Activated CD4-positive, alpha-beta T cell treated with anti-CD3 and anti-CD28 coated beads, Interleukin-2, amount 10 ng/mL, durations not matched to agents 24 days and 14 days (primary cell): ENCODE results near the gene GRID1. TPM values are rescaled to one million over a fixed set of nuclear protein-coding genes. Genes with fewer than 3 reads are reported as not detected.

ENCODE experiments used
- DNase-seq: peaks from one replicate; pipeline ENCODE4 v3.0.0; 2022
- H3K27ac Mint-ChIP-seq: one replicate; pipeline ENCODE4 v1.8.0; 2022; ENCODE audit warnings: mild to moderate bottlenecking, mixed read lengths
- H3K27me3 Mint-ChIP-seq: one replicate; pipeline ENCODE4 v1.8.0; 2022; ENCODE audit warnings: mixed read lengths
- H3K36me3 Mint-ChIP-seq: one replicate; pipeline ENCODE4 v1.8.0; 2022; ENCODE audit warnings: low read depth, mild to moderate bottlenecking, mixed read lengths
- H3K4me1 Mint-ChIP-seq: one replicate; pipeline ENCODE4 v1.8.0; 2021; ENCODE audit warnings: mixed read lengths
- H3K4me3 Mint-ChIP-seq: one replicate; pipeline ENCODE4 v1.8.0; 2022; ENCODE audit warnings: mild to moderate bottlenecking, moderate library complexity, mixed read lengths
- H3K9me3 Mint-ChIP-seq: one replicate; pipeline ENCODE4 v1.8.0; 2021; ENCODE audit warnings: mixed read lengths
- intact Hi-C: fragments of 100-400 bp; cut with micrococcal nuclease; formaldehyde crosslinking; loops from one replicate; pipeline ENCODE4 v1.15.1; 2023
- total RNA-seq: library from RNA; stranded (reverse); gene quantifications from 2 replicates; pipeline ENCODE4 v1.2.3, GENCODE V29; 2022

The GRID1 gene
- total RNA-seq, 1 donor from 2014 or later = not detected

DNA sequence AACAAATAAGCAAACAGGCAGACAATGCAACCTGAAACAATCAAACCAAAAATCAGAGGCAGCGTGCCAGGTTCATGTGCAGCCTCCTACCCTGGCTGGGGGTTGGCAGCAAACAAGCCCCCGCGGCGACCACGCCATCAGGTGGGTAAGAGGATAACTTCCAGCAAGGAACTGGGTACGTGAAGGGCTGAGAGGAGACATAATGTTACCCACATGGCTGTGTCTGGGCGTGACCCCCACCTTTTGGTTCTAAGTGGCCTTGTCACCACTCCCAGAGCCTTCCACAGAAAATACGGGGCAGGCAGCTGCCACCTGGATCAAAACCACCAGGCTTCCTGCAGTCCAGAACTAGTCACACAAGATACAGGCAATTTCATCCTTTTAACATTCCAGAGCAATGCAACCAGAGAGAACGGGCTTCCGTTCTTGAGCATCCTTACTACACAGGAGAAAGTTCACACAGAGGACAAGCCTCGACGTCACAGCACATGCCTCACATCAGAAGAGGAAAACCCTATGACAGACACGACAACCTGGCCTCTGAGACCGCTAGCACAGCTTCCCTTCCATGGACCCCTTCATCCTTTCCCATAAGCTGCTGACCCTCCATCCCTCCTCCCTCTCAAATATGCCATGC is 171.0 kb downstream of the GRID1 start:
- no peaks in the 10 kb centered on the region for H3K9me3 Mint-ChIP-seq
- H3K36me3 Mint-ChIP-seq = no peaks in the 10 kb centered on the region
- H3K27ac Mint-ChIP-seq = no peak overlapping the region
- H3K4me3 Mint-ChIP-seq = no peak overlapping the region
- H3K4me1 Mint-ChIP-seq = no peaks in the 10 kb centered on the region
- H3K27me3 Mint-ChIP-seq = peaks cover 2% of the 10 kb centered on the region
- intact Hi-C loops = no loop called here
- no peak for DNase-seq

GRCh38 chr10:86194684-86195083 is 171.9 kb downstream of the GRID1 start:
- H3K9me3 Mint-ChIP-seq = no peaks in the 10 kb centered on the region

GRCh38 chr10:86193841-86194240 is 172.8 kb downstream of the GRID1 start:
- DNase-seq = no peak
- intact Hi-C loops = no loop called here
- no peaks in the 10 kb centered on the region for H3K27me3 Mint-ChIP-seq
- H3K4me1 Mint-ChIP-seq = no peaks in the 10 kb centered on the region
- no peaks in the 10 kb centered on the region for H3K9me3 Mint-ChIP-seq
- H3K27ac Mint-ChIP-seq = no peak overlapping the region
- H3K36me3 Mint-ChIP-seq = no peaks in the 10 kb centered on the region
- H3K4me3 Mint-ChIP-seq = no peak overlapping the region

More at GRCh38 chr10:86194684-86195083, 171.9 kb downstream of the GRID1 start:
- no peak for DNase-seq
- Mint-ChIP-seq H3K36me3 (no peaks in the 10 kb centered on the region), H3K4me3 (no peak overlapping the region), H3K27ac (no peak overlapping the region), H3K4me1 (no peaks in the 10 kb centered on the region), H3K27me3 (no peaks in the 10 kb centered on the region)
- intact Hi-C loops = no loop called here

GRCh38 chr10:86192691-86193090 is 173.9 kb downstream of the GRID1 start:
- Mint-ChIP-seq H3K4me3 (no peak overlapping the region), H3K27me3 (no peaks in the 10 kb centered on the region), H3K36me3 (no peaks in the 10 kb centered on the region)

GRCh38 chr10:86192147-86192546 is 174.4 kb downstream of the GRID1 start:
- no peaks in the 10 kb centered on the region for H3K36me3 Mint-ChIP-seq
- no peaks in the 10 kb centered on the region for H3K4me1 Mint-ChIP-seq
- no peaks in the 10 kb centered on the region for H3K27me3 Mint-ChIP-seq
- intact Hi-C loops = no loop called here
- no peak overlapping the region for H3K4me3 Mint-ChIP-seq
- no peak for DNase-seq
- H3K9me3 Mint-ChIP-seq = no peaks in the 10 kb centered on the region
- no peak overlapping the region for H3K27ac Mint-ChIP-seq

More at GRCh38 chr10:86192691-86193090, 173.9 kb downstream of the GRID1 start:
- Mint-ChIP-seq H3K9me3 (no peaks in the 10 kb centered on the region), H3K27ac (no peak overlapping the region), H3K4me1 (no peaks in the 10 kb centered on the region)
- no peak for DNase-seq
- intact Hi-C loops = no loop called here

DNA sequence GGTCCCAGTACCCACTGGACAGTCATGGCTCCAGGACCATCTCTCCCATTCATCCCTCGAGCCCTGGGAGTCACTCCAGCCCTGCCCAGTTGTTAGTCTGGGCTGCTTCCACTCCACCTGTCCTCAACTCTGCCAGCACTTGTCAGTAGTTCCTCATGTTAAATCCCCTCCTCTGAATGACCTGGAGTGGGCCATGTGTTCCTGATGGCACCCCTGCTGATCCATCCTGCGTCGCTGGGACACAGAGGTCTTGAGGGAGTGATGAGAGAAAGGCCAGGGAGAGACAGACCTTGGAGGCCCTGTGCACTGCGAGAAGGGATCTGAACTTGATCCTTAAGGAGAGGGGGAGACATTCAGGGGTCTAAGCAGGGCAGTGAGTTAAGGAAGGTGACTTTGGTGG is 174.9 kb downstream of the GRID1 start:
- intact Hi-C loops = no loop called here
- no peaks in the 10 kb centered on the region for H3K9me3 Mint-ChIP-seq

GRCh38 chr10:86191166-86191565 is 175.4 kb downstream of the GRID1 start:
- peaks cover under 1% of the 10 kb centered on the region for H3K27me3 Mint-ChIP-seq
- no peak overlapping the region for H3K4me3 Mint-ChIP-seq
- intact Hi-C loops = no loop called here
- H3K4me1 Mint-ChIP-seq = no peaks in the 10 kb centered on the region
- no peaks in the 10 kb centered on the region for H3K9me3 Mint-ChIP-seq
- H3K36me3 Mint-ChIP-seq = no peaks in the 10 kb centered on the region
- no peak for DNase-seq
- H3K27ac Mint-ChIP-seq = no peak overlapping the region

More for the DNA sequence above, 174.9 kb downstream of the GRID1 start:
- Mint-ChIP-seq H3K36me3 (no peaks in the 10 kb centered on the region), H3K27me3 (no peaks in the 10 kb centered on the region), H3K4me3 (no peak overlapping the region), H3K27ac (no peak overlapping the region), H3K4me1 (no peaks in the 10 kb centered on the region)
- no peak for DNase-seq

GRCh38 chr10:86190291-86190690 is 176.3 kb downstream of the GRID1 start:
- intact Hi-C loops = no loop called here
- peaks cover 4% of the 10 kb centered on the region for H3K27me3 Mint-ChIP-seq
- H3K4me1 Mint-ChIP-seq = no peaks in the 10 kb centered on the region
- H3K27ac Mint-ChIP-seq = no peak overlapping the region
- H3K4me3 Mint-ChIP-seq = no peak overlapping the region
- no peaks in the 10 kb centered on the region for H3K36me3 Mint-ChIP-seq
- DNase-seq = no peak
- H3K9me3 Mint-ChIP-seq = no peaks in the 10 kb centered on the region

DNA sequence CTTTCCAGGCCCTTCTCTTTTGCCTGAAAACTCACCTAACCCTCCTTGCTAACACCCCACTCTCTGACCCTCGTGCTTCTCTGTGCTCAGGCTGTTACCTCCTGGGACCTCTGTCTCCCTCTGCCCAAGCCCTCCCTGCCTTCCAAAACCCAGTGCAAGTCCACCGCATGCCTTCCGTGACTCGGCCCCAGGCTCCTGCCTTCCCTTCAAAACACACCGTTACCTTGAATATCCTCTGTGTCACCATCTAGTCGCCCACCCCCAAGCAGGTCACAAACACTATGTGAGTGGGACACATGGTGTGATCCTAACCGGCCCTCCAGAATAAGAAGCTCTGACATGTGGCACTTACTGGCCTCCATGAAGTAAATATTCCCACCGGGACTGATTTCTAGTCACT is 176.7 kb downstream of the GRID1 start:
- no peak overlapping the region for H3K4me3 Mint-ChIP-seq

GRCh38 chr10:86188796-86189558 is 177.6 kb downstream of the GRID1 start:
- Mint-ChIP-seq H3K27me3 (peaks cover 10% of the 10 kb centered on the region), H3K4me1 (no peaks in the 10 kb centered on the region), H3K9me3 (no peaks in the 10 kb centered on the region), H3K36me3 (no peaks in the 10 kb centered on the region), H3K4me3 (no peak overlapping the region), H3K27ac (no peak overlapping the region)
- DNase-seq = no peak
- intact Hi-C loops = no loop called here

More for the DNA sequence above, 176.7 kb downstream of the GRID1 start:
- no peaks in the 10 kb centered on the region for H3K36me3 Mint-ChIP-seq
- intact Hi-C loops = no loop called here
- no peak for DNase-seq
- H3K27ac Mint-ChIP-seq = no peak overlapping the region
- no peaks in the 10 kb centered on the region for H3K9me3 Mint-ChIP-seq
- H3K27me3 Mint-ChIP-seq = peaks cover 8% of the 10 kb centered on the region
- no peaks in the 10 kb centered on the region for H3K4me1 Mint-ChIP-seq

DNA sequence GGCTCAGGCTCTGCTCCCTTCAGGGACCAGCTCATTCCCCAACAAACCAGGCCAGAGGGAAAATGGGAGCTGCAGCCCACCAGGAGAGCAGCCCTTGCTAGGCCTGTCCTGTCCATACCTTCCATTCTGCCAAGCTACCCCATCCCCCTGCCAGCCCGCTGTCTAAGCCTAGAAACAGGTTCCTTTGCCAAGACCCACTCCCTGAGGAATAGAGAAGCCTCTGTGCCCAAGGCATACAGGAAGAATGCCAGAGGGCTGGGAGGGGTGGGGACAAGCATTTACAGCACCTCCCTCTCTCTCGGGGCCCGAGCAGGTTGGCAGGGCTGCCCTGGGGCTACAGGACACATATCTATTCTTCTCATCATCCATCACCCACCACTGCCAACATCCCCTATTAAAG is 178.3 kb downstream of the GRID1 start:
- no peak for DNase-seq
- Mint-ChIP-seq H3K4me3 (no peak overlapping the region), H3K36me3 (no peaks in the 10 kb centered on the region), H3K9me3 (no peaks in the 10 kb centered on the region), H3K4me1 (no peaks in the 10 kb centered on the region), H3K27ac (no peak overlapping the region), H3K27me3 (peaks cover 10% of the 10 kb centered on the region)
- intact Hi-C loops = no loop called here

GRCh38 chr10:86187499-86188239 is 178.9 kb downstream of the GRID1 start:
- Mint-ChIP-seq H3K27me3 (peaks cover 10% of the 10 kb centered on the region), H3K36me3 (no peaks in the 10 kb centered on the region), H3K4me1 (no peaks in the 10 kb centered on the region), H3K4me3 (no peak overlapping the region), H3K27ac (no peak overlapping the region), H3K9me3 (no peaks in the 10 kb centered on the region)
- intact Hi-C loops = no loop called here
- DNase-seq = no peak

DNA sequence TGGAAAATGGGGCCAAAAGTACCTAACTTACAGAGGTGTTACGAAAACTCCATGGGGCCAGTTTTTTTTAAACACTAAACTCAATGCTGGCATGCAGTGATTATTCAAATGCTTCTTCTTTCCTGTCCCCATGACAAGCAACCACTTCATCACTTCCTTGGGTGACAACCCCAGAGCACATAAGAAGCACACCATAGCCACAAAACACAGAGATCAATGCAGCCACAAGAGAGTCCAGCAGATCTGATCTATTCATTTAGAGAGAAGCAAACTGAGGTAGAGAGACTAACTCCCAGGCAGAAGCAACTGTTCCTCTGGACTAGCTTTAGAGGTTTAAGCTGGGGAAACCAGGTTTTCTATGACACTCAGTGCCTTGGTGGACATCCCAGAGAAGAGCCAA is 180.0 kb downstream of the GRID1 start:
- no peak overlapping the region for H3K27ac Mint-ChIP-seq
- no peaks in the 10 kb centered on the region for H3K4me1 Mint-ChIP-seq
- no peak for DNase-seq
- no peak overlapping the region for H3K4me3 Mint-ChIP-seq
- H3K27me3 Mint-ChIP-seq = peaks cover 10% of the 10 kb centered on the region
- intact Hi-C loops = no loop called here
- no peaks in the 10 kb centered on the region for H3K9me3 Mint-ChIP-seq
- no peaks in the 10 kb centered on the region for H3K36me3 Mint-ChIP-seq

- H3K27me3 Mint-ChIP-seq = peaks cover 10% of the 10 kb centered on the region
- DNase-seq = no peak
- H3K9me3 Mint-ChIP-seq = no peaks in the 10 kb centered on the region
- H3K27ac Mint-ChIP-seq = no peak overlapping the region
- no peaks in the 10 kb centered on the region for H3K4me1 Mint-ChIP-seq
- no peak overlapping the region for H3K4me3 Mint-ChIP-seq
- intact Hi-C loops = no loop called here
- H3K36me3 Mint-ChIP-seq = no peaks in the 10 kb centered on the region
Measured at GRCh38 chr10:86182595-86182994, 184.0 kb downstream of the GRID1 start.
